ENCODE measurements around the gene SETD4.
A peak's percentile ranks its signal among the peaks of the same experiment; 100 is the strongest.

Gene SETD4

GRCh38 chr21:36047139-36047538, 13.2 kb downstream of the SETD4 start:
- no peak for DNase-seq (ENCODE audit: low read depth in 2 of 2)

GRCh38 chr21:36045993-36046392, 14.3 kb downstream of the SETD4 start:
- DNase-seq (ENCODE audit: low read depth in 2 of 2): no peak

- DNase-seq (ENCODE audit: low read depth in 2 of 2): no peak
Measured at GRCh38 chr21:36044056-36044455, 16.3 kb downstream of the SETD4 start.

- DNase-seq (ENCODE audit: low read depth in 2 of 2): no peak
Measured at GRCh38 chr21:36041910-36042309, 18.4 kb downstream of the SETD4 start.

GRCh38 chr21:36040389-36040788, 19.9 kb downstream of the SETD4 start:
- no peak for DNase-seq (ENCODE audit: low read depth in 2 of 2)

- DNase-seq (ENCODE audit: low read depth in 2 of 2): no peak
Measured at GRCh38 chr21:36039861-36040260, 20.5 kb downstream of the SETD4 start.

- DNase-seq (ENCODE audit: low read depth in 2 of 2): no peak
Measured at GRCh38 chr21:36038701-36039497, 21.4 kb downstream of the SETD4 start.

GRCh38 chr21:36035381-36035791, 24.9 kb downstream of the SETD4 start:
- no peak for DNase-seq (ENCODE audit: low read depth in 2 of 2)

- no peak for DNase-seq (ENCODE audit: low read depth in 2 of 2)
Measured at GRCh38 chr21:36034211-36034913, 26.0 kb downstream of the SETD4 start.

- no peak for DNase-seq (ENCODE audit: low read depth in 2 of 2)
Measured at GRCh38 chr21:36032647-36033406, 27.5 kb downstream of the SETD4 start.

- no peak for DNase-seq (ENCODE audit: low read depth in 2 of 2)
Measured at GRCh38 chr21:36030581-36031189, 29.6 kb downstream of the SETD4 start.

GRCh38 chr21:36029309-36029708, 31.0 kb downstream of the SETD4 start:
- DNase-seq (ENCODE audit: low read depth in 2 of 2): no peak

GRCh38 chr21:36028127-36029069, 31.9 kb downstream of the SETD4 start:
- DNase-seq (ENCODE audit: low read depth in 2 of 2): peak; percentile 38 to 42

GRCh38 chr21:36027347-36027746, 33.0 kb downstream of the SETD4 start:
- DNase-seq (ENCODE audit: low read depth in 2 of 2): no peak

- no peak for DNase-seq (ENCODE audit: low read depth in 2 of 2)
Measured at GRCh38 chr21:36024782-36025181, 35.5 kb downstream of the SETD4 start.

- DNase-seq (ENCODE audit: low read depth in 2 of 2): no peak
Measured at GRCh38 chr21:36023092-36023480, 37.2 kb downstream of the SETD4 start.

GRCh38 chr21:36022427-36023091, 37.8 kb downstream of the SETD4 start:
- DNase-seq (ENCODE audit: low read depth in 2 of 2): no peak

GRCh38 chr21:36021251-36021837, 39.0 kb downstream of the SETD4 start:
- no peak for DNase-seq (ENCODE audit: low read depth in 2 of 2)

GRCh38 chr21:36015045-36015444, 45.3 kb downstream of the SETD4 start:
- DNase-seq (ENCODE audit: low read depth in 2 of 2): no peak

- no peak for DNase-seq (ENCODE audit: low read depth in 2 of 2)
Measured at GRCh38 chr21:36010801-36011200, 49.5 kb downstream of the SETD4 start.

Measured in stimulated activated CD4-positive, alpha-beta T cell treated with anti-CD3 and anti-CD28 coated beads, Interleukin-4, amount 100 ng/mL, for 48 hours (primary cell).